GM10266 (cell line): Measurements from ENCODE around the gene C5.

Experiments used
- DNase-seq: peaks from one replicate; pipeline ENCODE4 v3.0.0; 2012; ENCODE audit errors: extremely low spot score
- CTCF ChIP-seq: IDR thresholded peaks from 2 replicates; pipeline ENCODE4 v1.5.1; 2012; ENCODE audit warnings: mild to moderate bottlenecking, low read depth; ENCODE audit not compliant: control insufficient read depth, insufficient read depth; ENCODE audit errors: missing control alignments

C5 gene

GRCh38 chr9:120983259-120983837 lies 66.7 kb downstream of the C5 start:
- DNase-seq: no peak
- no peak for TF ChIP-seq CTCF

DNA sequence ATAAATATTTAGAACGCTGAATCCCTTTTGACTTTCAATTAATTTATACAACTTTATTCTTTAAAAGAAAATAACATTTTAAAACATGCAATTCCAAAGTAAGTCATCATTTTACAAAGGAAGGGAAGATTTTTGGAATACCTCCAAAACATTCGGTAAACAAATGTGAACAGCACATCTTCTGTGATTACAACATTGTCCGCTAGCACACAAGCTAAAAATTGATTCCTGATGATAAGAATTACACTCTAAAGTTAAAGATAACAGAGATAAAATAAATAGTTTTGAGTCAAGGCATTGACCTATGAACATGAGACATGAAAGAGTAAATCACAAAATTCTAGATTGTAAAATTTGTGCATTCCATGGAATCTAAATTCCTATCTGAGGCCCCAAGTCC lies 67.2 kb downstream of the C5 start:
- TF ChIP-seq CTCF: no peak
- DNase-seq: no peak

GRCh38 chr9:120980951-120981350 lies 69.1 kb downstream of the C5 start:
- TF ChIP-seq CTCF: no peak
- DNase-seq: no peak

GRCh38 chr9:120979797-120980196 lies 70.3 kb downstream of the C5 start:
- no peak for DNase-seq
- TF ChIP-seq CTCF: no peak

DNA sequence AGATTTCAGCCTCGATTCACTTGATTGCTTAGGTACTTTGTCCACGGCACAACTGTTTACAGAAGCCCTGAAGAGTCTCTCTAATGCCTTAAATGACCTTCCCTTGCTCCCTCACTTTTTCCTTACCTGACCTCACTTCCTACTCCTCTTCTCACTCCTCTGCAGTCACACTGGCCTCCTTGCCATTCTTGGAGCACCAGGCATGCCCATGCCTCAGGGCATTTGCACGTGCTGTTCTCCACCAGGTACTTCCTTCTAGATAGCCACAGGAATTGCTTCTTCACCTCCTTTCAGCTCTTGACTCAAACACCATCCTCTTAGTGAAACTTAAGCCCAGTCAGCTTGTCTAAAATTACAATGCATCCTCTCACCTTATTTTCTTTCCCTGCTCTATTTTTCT lies 71.1 kb downstream of the C5 start:
- no peak for DNase-seq
- TF ChIP-seq CTCF: no peak

DNA sequence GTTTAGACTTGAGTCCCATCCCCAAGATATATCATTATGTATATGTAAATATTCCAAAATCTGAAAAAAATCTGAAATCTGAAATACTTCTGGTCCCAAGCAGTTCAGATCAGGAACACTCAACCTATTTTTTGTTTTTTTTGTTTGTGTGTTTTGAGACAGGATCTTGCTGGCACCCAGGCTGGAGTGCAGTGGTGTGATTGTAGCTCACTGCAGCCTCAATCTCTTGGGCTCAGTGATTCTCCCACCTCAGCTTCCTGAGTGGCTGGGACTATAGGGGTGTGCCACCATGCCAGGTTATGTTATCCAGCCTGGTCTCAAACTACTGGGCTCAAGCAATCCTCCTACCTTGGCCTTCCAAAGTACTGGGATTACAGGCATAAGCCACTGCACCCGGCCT lies 72.8 kb downstream of the C5 start:
- DNase-seq: no peak
- no peak for TF ChIP-seq CTCF

DNA sequence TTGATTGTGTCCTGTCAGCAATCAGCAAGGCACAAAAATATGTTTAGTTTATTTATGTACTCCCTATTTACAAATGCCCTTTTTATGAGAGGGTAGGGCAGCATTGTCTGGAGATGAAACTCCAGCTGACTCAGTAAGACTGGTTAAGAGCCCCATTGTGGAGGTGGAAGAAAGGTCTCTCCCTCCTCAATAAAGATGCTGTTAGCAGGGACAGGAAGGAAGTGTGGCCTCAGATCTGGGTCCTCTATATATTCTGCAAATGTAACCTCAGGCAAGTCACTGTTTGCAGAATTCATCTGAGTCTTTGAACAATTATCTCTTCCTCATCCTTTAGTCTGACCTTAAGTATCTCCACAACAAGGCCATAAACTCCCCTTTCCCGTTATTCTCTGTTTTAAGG lies 75.2 kb downstream of the C5 start:
- no peak for DNase-seq
- no peak for TF ChIP-seq CTCF

DNA sequence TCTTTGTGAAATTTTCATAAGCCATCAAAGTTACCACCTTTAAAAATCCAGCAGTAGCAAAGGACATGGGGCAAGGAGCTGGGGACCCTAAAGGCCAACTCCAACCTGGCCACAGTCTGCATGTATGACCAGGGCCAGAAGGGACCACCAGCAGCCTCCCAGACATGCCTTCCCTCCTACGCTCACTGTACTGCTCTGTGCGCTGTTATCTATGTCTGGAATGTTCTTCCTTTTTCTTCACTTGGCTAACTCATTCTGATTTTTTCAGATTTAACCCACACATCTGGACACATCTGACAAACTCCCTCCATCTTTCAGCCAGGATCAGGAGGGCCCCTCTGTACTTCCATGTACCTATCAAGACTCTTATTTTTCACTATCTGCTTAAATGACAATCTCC lies 75.9 kb downstream of the C5 start:
- DNase-seq: no peak
- TF ChIP-seq CTCF: no peak
